ENCODE results near the gene PLEKHH3.

The PLEKHH3 gene

GRCh38 chr17:42617956-42618431 lies 58.8 kb downstream of the PLEKHH3 start:
- no peak overlapping the region for H3K4me3 ChIP-seq (ENCODE audit: low read length)
- H3K27ac ChIP-seq (ENCODE audit: low read length): peak overlapping the region; percentile 62
- no peaks in the 10 kb centered on the region for H3K79me2 ChIP-seq (ENCODE audit: low read length)
- H3K36me3 ChIP-seq (replicated peaks; ENCODE audit: low read depth, low read length): peaks cover 10% of the 10 kb centered on the region
- no peaks in the 10 kb centered on the region for H3K9me3 ChIP-seq (ENCODE audit: insufficient read depth, low read length)
- H3K4me1 ChIP-seq (ENCODE audit: low read length): peaks cover 23% of the 10 kb centered on the region
- no peak overlapping the region for H2AFZ ChIP-seq (ENCODE audit: low read depth, low read length)
- no peaks in the 10 kb centered on the region for H4K20me1 ChIP-seq (ENCODE audit: insufficient read depth, low read length)
- no peak overlapping the region for H3K4me2 ChIP-seq (ENCODE audit: low read length)
- no peak for TF ChIP-seq CTCF (IDR thresholded peaks at IDR 0.05; ENCODE audit: low read depth, low read length)
- TF ChIP-seq EZH2phosphoT487 (IDR thresholded peaks at IDR 0.05; ENCODE audit: low read depth): no peak
- no peak overlapping the region for H3K9ac ChIP-seq (ENCODE audit: low read length)
- H3K27me3 ChIP-seq (ENCODE audit: low read depth, low read length): no peaks in the 10 kb centered on the region
